NCI-H69 (cell line): ENCODE results near the gene LAMP1.

Experiments
- DNase-seq: peaks from one replicate; lab custom pipeline; 2025; lab: John Stamatoyannopoulos, UW

Gene LAMP1

DNA sequence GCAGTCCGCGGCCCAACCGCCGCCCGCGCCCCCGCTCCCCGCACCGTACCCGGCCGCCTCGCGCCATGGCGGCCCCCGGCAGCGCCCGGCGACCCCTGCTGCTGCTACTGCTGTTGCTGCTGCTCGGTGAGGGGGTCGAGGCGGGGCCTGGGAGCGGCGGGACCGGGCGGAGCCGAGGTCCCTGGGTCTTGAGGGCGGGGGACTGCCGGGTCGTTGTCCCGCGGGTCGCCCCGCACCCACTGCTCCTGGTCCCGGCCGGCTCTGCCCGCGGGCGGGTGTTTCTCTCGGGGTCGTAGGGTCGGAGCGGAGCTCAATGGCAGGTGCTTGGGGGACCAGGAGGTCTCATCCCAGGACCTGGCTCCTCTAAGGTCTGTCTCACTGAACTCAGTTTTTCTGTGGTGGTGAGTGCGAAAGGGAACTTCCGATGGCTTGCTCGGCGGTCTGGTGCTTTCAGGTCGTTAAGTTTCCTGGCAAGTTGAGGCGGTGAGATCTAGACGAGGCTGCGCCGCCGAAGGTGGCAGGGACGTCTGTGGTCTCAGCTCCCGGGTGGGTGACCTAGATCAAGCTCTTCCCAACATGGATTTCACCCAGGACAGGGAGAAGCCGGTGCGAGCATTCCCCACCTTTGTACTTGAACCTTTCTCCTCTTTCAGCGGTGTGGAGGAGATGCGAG is 467 bp downstream of the LAMP1 start:
- peak; percentile 65 for DNase-seq

GRCh38 chr13:113298043-113298945 is 1.3 kb downstream of the LAMP1 start:
- peak; percentile 31 for DNase-seq

DNA sequence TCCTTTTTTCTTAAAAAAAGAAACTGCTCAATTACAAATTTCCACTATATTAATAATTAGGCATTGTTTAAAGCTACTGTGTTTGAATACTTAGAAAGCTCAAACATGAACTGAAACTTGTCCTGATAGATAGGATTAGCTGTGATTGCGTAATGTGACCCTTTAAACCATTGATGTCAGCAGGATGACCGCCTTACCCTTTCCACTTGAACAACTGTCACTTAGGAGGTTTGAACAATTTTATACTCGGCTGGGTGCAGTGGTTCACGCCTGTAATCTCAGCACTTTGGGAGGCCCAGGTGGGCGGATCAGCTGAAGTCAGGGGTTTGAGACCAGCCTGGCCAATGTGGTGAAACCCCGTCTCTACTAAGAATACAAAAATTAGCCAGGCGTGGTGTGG is 2.9 kb downstream of the LAMP1 start:
- DNase-seq = no peak

DNA sequence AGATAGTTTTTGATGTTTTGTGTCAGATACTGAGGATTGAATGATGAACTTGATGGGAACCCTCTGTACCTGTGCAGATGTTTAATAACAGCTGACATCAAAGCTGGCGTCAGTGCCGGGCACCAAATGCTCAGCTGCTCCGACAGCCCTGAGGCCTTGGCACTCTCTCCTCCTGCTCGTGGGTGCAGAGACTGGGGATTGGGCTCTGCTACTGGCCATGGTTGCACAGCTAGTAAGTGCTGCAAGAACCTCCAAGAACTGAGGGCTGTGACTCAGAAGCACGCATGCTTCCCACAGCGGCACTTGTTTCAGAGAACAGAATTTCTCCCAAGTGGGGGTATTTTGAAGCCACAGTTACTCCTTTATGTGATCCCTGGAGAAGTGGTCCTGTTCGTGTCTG is 5.9 kb downstream of the LAMP1 start:
- no peak for DNase-seq

GRCh38 chr13:113304121-113304520 is 7.1 kb downstream of the LAMP1 start:
- DNase-seq = no peak

- peak; percentile 36 for DNase-seq
Observed at GRCh38 chr13:113305208-113305607, 8.2 kb downstream of the LAMP1 start.

GRCh38 chr13:113307491-113307890 is 10.5 kb downstream of the LAMP1 start:
- no peak for DNase-seq

- DNase-seq = no peak
Observed at GRCh38 chr13:113309473-113309872, 12.4 kb downstream of the LAMP1 start.

DNA sequence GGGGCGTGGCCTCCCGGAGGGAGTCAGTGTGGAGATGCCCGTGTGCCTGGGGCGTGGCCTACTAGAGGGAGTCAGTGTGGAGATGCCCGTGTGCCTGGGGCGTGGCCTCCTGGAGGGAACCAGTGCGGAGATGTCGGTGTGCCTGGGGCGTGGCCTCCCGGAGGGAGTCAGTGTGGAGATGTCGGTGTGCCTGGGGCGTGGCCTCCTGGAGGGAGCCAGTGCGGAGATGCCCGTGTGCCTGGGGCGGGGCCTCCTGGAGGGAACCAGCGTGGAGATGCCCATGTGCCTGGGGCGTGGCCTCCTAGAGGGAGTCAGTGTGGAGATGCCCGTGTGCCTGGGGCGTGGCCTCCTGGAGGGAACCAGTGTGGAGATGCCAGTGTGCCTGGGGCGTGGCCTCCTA is 17.1 kb downstream of the LAMP1 start:
- DNase-seq = peak; percentile 94

GRCh38 chr13:113314895-113315470 is 17.9 kb downstream of the LAMP1 start:
- peak; percentile 92 for DNase-seq

GRCh38 chr13:113315992-113316391 is 19.0 kb downstream of the LAMP1 start:
- DNase-seq = no peak

GRCh38 chr13:113317031-113317430 is 20.0 kb downstream of the LAMP1 start:
- DNase-seq = no peak

DNA sequence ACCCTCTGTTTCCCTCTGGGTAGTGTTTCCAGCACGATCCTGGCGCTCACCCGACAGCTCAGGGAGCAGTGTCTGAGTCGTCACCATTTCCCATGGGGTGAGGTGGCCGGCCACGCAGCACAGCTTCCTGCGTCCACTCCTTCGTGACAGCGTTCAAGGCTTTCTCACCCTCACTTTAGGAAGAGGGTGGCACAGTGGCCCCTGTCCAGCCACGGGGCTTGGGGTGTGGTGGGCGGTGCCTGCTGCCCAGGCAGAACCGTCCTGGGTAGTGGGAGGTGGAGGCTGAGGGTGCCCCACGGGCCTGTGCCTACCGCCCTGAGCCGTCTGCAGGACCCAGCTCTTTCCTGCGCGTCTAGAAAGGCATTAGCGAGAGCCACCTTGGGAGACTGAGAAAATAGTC is 21.9 kb downstream of the LAMP1 start:
- DNase-seq = no peak

- no peak for DNase-seq
Observed at GRCh38 chr13:113319371-113319770, 22.3 kb downstream of the LAMP1 start.

DNA sequence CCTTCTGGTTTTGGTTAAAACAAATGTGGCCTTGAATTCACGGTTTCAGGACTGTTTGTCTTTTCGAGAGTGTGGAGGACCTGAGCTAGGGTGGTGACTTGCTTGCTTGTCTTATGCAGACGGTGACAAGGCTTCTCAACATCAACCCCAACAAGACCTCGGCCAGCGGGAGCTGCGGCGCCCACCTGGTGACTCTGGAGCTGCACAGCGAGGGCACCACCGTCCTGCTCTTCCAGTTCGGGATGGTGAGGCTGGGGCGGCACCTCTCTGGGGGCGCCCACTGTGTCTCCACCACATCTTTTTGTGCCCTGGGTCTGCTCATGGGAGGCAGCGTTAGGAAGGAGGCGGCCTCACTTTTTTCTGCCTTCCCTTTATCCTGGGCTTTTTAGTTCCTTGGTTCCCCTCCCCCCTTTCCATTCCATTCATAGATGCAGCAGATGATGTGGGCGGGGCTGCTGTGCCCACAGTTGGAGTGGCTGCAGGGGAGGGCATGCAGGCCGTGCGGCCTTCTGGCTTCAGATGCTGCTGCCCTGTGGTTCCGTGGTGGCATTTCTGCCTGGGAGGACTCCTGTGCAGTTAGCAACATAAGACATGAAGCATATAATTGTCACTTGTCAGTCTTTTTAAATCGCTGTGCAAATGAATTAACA is 23.3 kb downstream of the LAMP1 start:
- no peak for DNase-seq

DNA sequence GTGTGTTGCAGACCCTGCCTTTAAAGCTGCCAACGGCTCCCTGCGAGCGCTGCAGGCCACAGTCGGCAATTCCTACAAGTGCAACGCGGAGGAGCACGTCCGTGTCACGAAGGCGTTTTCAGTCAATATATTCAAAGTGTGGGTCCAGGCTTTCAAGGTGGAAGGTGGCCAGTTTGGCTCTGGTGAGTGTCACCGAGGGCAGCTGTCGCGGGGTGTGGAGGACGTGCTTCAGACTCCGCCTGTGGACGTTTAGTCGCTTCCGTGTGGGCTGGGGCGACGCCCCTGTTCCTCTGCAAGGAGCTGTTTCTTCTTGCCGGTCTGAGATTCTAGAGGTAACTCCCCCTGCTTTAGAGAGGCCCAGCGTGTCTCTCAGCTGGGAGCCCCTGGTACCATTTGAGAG is 24.5 kb downstream of the LAMP1 start:
- DNase-seq = no peak

DNA sequence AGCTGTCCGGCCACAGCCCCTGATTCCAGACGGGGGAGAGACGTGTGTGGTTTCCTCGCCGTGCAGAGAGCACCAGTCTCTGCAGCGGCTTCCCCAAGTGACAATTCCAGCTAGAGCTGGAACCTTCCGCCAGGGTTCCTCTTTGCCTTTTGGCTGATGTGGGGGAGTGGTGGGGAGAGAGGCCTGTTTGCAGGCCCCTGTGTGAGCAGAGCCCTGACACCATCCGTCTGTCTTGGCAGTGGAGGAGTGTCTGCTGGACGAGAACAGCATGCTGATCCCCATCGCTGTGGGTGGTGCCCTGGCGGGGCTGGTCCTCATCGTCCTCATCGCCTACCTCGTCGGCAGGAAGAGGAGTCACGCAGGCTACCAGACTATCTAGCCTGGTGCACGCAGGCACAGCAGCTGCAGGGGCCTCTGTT is 25.0 kb downstream of the LAMP1 start:
- no peak for DNase-seq

GRCh38 chr13:113322890-113323651 is 26.0 kb downstream of the LAMP1 start:
- DNase-seq = no peak

DNA sequence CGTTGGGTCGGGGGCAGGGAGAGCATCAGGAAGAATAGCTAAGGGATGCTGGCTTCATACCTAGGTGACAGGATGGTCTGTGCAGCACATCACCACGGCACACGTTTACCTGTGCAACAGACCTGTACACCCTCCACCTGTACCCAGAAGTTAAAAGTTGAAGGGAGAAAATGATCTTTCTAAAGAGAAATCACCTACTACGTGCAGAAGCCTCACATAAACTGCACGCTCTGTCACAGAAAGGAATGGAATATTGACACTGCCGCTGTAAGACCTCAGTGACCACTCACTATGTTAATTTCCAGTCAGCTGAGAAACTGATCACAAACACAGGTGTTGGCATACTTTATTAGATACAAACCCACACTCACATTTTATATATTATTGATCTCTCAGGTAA is 26.8 kb downstream of the LAMP1 start:
- DNase-seq = no peak

DNA sequence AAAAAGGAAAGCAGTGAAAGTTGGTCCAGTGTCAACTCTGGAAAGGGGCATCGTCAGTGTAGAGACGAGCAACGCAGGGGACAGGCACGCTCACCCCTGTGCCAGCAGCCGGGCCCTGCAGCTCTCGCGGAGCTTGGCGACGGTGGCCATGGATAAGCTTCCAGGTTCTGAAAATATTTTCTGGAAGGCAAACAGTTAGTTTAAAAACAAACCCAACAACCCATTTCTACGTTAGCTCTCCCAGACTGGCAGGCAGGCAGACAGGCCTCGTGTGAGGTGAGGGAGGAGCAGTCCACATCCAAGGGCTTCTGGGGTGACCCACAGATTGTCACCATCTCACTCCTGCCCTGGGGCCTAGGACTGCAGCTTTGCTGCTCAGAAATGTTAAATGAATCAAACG is 27.4 kb downstream of the LAMP1 start:
- no peak for DNase-seq

DNA sequence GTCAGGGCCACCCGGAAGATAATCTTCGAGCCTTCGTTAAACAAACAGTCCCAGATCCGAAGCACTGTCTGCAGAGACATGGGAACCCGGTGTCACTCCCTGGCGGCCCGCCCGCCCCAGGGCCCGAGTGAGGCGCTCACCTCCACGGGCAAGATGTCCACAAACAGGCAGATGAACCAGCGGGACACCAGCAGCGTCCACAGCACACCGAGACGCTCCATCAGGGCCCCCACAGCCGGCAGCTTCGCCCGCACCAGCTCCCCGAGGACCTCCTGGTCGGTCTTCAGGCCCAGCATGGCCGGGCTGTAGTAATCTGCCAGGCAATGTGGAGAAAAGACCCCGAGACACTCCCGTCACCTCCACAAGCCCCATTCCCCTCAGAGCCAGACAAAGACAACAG is 28.7 kb downstream of the LAMP1 start:
- DNase-seq = no peak

DNA sequence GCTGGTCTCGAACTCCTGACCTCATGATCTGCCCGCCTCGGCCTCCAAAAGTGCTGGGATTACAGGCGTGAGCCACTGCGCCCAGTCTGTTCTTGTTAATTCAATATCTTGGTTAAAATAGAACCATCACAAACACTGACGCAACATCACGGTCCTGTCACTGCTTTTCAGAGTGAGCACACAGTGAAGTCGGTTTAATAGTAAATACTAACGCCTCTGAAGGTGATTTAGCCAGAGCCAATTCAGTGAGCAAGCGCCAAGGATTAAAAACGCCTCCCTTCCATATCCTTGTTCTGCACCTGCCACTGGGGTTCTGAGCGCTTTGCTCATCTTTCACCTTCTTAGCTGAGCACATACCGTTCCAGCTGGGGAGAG is 30.3 kb downstream of the LAMP1 start:
- DNase-seq = peak; percentile 41
